Liver (tissue), 3 donors: ENCODE results near the gene C19orf12.

Experiments used
- CTCF ChIP-seq: fragments of 150-350 bp; IDR thresholded peaks from 2 replicates; pipeline ENCODE4 v1.5.1; 2017; ENCODE audit warnings: improper control_type of control experiment, low read depth, low read length; ENCODE audit not compliant: missing input control
- EGR1 ChIP-seq, 2 donors: IDR thresholded peaks; 2 replicates each; pipeline ENCODE4 v1.6.1; 2016 to 2018; ENCODE audit warnings: antibody characterized with exemption in 2 of 2, low read depth in 2 of 2
- JUND ChIP-seq, 2 donors: IDR thresholded peaks; 2 replicates each; pipeline ENCODE4 v1.6.1; 2016; ENCODE audit warnings: antibody characterized with exemption in 2 of 2
- RAD21 ChIP-seq, 2 donors: IDR thresholded peaks; 2 replicates each; pipeline ENCODE4 v1.6.1; 2016; ENCODE audit warnings: antibody characterized with exemption in 2 of 2, mild to moderate bottlenecking in 2 of 2
- RXRA ChIP-seq, 2 donors: IDR thresholded peaks; 2 replicates each; pipeline ENCODE4 v1.6.1; 2017 to 2018; ENCODE audit warnings: antibody characterized with exemption in 2 of 2, mild to moderate bottlenecking in 1 of 2
- SP1 ChIP-seq: IDR thresholded peaks from 2 replicates; pipeline ENCODE4 v1.6.1; 2018; ENCODE audit warnings: antibody characterized with exemption, mild to moderate bottlenecking
- TAF1 ChIP-seq: conservative IDR thresholded peaks from 2 replicates; pipeline ENCODE4 v1.6.1; 2016; ENCODE audit warnings: antibody characterized with exemption, mild to moderate bottlenecking
- YY1 ChIP-seq: IDR thresholded peaks from 2 replicates; pipeline ENCODE4 v1.6.1; 2016; ENCODE audit warnings: antibody characterized with exemption, mild to moderate bottlenecking
- TF ChIP-seq, protein P1 (sequence below): IDR thresholded peaks from 2 replicates; pipeline ENCODE4 v1.6.1; 2016; ENCODE audit warnings: antibody characterized with exemption, mild to moderate bottlenecking
- TF ChIP-seq, protein P2 (sequence below): IDR thresholded peaks from 2 replicates; pipeline ENCODE4 v1.6.1; 2016; ENCODE audit warnings: antibody characterized with exemption
- TF ChIP-seq, protein P3 (sequence below): IDR thresholded peaks from 2 replicates; pipeline ENCODE4 v1.6.1; 2016; ENCODE audit warnings: antibody characterized with exemption
- TF ChIP-seq, protein P4 (sequence below): IDR thresholded peaks from 2 replicates; pipeline ENCODE4 v1.6.1; 2016; ENCODE audit warnings: antibody characterized with exemption
- donor health status: healthy.
- donor health status: healthy.

DNA sequence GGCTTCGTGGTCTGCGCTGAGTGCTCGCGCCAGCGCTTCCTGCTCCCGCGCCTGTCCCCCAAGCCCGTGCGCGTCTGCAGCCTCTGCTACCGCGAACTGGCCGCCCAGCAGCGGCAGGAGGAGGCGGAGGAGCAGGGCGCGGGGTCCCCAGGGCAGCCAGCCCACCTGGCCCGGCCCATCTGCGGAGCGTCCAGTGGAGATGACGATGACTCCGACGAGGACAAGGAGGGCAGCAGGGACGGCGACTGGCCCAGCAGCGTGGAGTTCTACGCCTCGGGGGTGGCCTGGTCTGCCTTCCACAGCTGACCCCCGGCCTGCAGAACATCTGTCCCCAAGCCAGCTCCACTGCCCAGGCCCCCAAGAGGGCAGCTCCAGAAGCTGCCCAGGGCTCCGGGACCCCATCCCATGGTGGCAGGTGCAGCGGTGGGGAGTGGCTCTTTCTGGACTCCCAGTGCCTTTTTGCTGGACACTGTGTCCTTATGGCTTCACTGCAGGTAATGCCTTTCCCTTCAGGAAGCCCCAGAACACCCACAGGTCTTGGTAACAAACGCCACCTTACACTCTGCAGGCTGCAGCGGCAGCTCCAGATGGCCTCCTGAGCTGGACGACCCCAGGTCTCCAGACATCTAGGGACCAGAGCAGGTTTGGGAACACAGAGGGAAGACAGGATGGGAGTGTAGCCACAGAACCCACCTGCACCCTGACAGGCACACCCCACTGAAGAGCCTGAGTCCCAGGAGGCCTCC lies 40.5 kb downstream of the C19orf12 start:
- TF ChIP-seq CTCF (no peak), SP1 (no peak), YY1 (no peak), RAD21 (IDR thresholded peaks at IDR 0.05) (no peak), TAF1 (no peak), EGR1 (IDR thresholded peaks at IDR 0.05; ENCODE audit: low read depth in 2 of 2) (no peak), RXRA (IDR thresholded peaks at IDR 0.05) (no peak), JUND (IDR thresholded peaks at IDR 0.05) (no peak)
- TF ChIP-seq, protein P1, sequence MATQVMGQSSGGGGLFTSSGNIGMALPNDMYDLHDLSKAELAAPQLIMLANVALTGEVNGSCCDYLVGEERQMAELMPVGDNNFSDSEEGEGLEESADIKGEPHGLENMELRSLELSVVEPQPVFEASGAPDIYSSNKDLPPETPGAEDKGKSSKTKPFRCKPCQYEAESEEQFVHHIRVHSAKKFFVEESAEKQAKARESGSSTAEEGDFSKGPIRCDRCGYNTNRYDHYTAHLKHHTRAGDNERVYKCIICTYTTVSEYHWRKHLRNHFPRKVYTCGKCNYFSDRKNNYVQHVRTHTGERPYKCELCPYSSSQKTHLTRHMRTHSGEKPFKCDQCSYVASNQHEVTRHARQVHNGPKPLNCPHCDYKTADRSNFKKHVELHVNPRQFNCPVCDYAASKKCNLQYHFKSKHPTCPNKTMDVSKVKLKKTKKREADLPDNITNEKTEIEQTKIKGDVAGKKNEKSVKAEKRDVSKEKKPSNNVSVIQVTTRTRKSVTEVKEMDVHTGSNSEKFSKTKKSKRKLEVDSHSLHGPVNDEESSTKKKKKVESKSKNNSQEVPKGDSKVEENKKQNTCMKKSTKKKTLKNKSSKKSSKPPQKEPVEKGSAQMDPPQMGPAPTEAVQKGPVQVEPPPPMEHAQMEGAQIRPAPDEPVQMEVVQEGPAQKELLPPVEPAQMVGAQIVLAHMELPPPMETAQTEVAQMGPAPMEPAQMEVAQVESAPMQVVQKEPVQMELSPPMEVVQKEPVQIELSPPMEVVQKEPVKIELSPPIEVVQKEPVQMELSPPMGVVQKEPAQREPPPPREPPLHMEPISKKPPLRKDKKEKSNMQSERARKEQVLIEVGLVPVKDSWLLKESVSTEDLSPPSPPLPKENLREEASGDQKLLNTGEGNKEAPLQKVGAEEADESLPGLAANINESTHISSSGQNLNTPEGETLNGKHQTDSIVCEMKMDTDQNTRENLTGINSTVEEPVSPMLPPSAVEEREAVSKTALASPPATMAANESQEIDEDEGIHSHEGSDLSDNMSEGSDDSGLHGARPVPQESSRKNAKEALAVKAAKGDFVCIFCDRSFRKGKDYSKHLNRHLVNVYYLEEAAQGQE: no peak
- TF ChIP-seq, protein P2, sequence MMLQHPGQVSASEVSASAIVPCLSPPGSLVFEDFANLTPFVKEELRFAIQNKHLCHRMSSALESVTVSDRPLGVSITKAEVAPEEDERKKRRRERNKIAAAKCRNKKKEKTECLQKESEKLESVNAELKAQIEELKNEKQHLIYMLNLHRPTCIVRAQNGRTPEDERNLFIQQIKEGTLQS: no peak
- TF ChIP-seq, protein P3, sequence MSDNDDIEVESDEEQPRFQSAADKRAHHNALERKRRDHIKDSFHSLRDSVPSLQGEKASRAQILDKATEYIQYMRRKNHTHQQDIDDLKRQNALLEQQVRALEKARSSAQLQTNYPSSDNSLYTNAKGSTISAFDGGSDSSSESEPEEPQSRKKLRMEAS: no peak
- TF ChIP-seq, protein P4, sequence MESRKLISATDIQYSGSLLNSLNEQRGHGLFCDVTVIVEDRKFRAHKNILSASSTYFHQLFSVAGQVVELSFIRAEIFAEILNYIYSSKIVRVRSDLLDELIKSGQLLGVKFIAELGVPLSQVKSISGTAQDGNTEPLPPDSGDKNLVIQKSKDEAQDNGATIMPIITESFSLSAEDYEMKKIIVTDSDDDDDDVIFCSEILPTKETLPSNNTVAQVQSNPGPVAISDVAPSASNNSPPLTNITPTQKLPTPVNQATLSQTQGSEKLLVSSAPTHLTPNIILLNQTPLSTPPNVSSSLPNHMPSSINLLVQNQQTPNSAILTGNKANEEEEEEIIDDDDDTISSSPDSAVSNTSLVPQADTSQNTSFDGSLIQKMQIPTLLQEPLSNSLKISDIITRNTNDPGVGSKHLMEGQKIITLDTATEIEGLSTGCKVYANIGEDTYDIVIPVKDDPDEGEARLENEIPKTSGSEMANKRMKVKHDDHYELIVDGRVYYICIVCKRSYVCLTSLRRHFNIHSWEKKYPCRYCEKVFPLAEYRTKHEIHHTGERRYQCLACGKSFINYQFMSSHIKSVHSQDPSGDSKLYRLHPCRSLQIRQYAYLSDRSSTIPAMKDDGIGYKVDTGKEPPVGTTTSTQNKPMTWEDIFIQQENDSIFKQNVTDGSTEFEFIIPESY: no peak
